GM18867 (cell line): ENCODE data around the gene BAG3.
"Not testable (repeated sequence)": the region's sequence is repeated elsewhere in the genome, so short reads cannot be mapped to it uniquely, and the experiment has no call there.

Experiments used
- ATAC-seq: cut with Tn5 transposase; IDR thresholded peaks from one replicate; pipeline ENCODE4 v1.9.1; 2021; ENCODE audit warnings: mild to moderate bottlenecking, moderate library complexity; ENCODE audit not compliant: unreplicated experiment

The BAG3 gene

DNA sequence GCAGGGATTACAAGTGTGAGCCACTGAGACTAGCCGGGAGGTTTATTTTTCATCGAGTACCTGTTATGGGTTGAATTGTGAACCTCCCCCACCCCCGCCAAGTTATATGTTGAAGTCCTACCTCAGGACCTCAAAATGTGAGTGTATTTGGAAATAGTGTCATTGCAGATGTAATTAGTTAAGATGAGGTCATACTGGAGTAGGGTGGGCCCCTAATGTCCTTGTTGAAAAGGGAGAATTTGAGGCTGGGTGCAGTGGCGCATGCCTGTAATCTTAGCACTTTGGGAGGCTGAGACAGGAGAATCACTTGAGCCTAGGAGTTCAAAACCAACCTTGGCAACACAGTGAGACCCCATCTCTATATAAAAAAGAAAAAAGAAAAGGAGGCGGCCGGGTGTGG, 10.8 kb upstream of the BAG3 start:
- no peak for ATAC-seq

DNA sequence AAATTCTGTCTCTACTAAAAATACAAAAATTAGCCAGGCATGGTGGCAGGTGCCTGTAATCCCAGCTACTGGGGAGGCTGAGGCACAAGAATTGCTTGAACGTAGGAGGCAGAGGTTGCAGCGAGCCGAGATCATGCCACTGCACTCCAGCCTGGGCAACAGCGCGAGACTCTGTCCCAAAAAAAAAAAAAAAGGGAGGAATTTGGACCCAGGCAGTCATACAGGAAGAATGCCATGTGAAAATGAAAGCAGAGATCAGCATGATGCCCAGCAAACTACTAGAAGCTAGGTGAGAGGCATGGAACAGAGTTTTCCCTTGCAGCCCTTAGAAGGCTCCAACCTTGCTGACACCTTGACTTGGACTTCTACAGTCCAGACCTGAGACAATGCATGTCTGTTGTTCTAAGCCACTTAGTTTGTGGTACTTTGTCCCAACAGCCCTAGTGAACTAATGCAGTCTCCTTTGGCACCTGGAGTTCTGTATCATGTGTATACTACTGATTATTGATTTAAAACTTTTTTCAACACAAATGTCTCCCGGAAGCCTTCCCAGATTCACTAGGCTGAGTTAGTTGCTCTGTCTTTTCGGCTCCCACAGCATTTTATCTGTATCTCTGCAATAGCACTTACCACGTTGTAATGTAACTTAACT, 10.2 kb upstream of the BAG3 start:
- no peak for ATAC-seq

DNA sequence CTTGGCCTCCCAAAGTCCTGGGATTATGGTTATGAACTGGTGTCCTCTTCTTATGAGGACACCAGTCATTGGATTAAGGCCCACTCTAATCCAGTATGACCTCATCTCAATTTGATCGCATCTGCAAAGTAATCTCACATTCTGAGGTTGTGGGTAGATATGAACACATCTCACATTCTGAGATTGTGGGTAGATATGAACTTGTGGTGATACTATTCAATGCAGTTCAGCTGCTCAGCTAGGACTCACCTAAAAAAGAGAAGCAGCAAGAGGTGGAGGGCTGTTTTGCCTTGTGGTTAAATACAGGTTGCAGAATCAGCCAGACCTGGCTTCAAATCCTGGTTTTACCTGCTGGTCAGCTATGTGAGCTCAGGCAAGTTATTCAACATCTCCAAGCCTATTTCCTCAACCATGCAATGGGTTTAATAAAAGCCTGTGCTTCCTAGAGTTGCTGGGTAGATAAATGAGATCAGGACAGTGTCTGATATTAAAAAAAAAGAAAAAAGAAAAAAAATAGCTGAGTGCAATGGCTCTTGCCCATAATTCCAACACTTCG, 8.5 kb upstream of the BAG3 start:
- no peak for ATAC-seq

DNA sequence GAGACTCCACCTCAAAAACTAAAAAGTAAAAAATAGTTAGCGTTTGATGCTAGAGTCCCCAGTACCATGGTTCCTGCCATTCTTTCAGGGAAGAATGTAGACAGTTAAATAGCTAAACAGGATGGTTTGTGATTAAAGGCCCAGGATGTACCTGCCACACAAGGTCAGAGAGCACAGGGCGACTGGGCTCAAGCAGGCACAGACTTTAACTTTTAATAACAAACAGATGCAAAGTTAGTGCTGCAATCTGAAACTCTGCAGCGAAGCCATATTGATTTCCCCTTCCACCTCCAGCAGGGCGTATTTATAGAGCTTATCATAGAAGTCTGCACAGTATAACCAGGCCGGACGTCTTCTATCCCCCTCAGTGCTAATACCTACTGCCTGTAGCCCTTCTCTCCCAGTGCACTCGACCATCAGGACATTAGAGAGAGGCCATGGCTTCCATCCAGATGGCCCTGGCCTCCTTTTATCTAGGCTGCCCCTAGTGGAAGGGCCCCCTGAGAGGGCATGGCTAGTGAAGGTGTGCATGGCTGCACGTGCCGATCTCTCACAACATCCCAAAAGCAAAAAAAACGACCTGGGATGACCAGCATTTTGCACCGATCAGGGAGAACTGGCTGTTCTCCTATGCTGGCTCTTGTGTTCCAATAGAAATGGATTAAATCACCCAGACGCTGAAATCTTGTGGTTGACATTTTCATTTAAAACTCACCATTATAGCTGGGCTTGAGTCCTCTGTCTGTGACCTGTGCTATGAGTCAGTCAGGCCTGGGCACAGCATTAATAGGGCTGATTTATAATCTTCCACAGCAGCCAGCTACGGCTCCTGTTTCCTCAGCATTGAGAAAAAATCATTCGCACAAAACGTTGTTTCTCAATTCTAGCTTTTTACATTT, 7.6 kb upstream of the BAG3 start:
- ATAC-seq = no peak

DNA sequence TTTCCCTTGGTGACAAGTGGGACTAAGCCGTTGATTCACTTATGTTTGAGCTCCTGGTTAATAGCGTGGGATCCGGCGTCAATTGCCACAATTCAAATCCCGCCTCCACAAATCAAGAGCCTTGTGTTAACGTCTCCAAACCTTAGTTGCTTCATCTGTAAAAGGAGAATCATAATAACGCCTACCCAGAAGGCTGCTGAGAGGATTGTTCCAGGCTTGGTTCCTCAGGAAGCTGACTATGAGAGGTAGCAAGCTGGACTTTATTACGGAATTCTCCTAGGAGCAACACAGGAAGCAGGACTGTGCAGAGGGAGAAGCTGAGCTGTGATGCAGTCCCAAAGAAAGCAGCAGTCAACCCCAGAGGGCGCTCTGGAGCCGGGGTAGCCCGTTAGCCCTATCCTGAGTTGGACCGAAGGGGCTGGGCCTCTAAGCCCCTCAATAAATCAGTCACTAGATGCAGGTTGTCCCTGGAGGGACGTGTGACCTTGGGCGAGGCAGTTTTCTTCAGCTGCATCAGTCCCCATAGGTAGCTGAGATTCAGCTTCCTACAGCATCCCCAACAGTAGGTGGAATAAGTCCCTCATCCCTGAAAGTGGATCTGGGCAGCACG, 6.9 kb upstream of the BAG3 start:
- ATAC-seq = no peak

DNA sequence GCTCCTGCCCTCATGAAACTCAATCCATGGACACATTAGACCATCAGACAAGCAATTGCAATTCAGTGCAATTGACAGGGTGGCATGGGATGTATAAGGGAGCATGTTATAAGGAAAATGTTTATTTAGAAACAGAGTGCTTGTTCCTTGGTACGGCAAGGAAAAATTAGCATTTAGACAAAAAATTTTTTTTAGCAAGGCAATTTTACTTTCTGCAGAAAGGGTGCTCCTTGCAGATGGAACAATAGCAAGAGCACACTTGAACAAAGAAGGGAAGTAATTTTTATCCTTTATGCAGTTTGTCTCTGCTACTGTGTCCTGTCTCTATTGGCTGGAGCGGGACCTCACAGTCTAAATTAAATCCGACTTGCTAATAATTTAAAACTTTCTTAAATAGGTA, 6.2 kb upstream of the BAG3 start:
- no peak for ATAC-seq

DNA sequence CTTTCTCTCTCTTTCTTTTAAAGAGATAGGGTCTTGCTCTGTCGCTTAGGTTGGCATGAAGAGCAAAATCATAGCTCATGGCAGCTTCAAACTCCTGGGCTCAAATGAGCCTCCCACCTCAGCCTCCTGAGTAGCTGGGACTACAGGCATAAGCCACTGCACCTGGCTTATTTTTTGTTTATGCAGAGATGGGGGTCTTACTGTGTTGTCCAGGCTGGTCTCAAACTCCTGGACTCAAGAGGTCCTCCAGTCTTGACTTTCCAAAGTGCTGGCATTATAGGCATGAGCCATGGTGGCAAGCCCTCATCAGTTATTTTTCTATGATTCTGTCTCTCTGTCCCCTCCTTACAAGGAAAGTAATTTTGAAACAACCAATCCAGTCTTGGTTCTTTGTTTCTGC, 1.1 kb upstream of the BAG3 start:
- ATAC-seq = no peak

DNA sequence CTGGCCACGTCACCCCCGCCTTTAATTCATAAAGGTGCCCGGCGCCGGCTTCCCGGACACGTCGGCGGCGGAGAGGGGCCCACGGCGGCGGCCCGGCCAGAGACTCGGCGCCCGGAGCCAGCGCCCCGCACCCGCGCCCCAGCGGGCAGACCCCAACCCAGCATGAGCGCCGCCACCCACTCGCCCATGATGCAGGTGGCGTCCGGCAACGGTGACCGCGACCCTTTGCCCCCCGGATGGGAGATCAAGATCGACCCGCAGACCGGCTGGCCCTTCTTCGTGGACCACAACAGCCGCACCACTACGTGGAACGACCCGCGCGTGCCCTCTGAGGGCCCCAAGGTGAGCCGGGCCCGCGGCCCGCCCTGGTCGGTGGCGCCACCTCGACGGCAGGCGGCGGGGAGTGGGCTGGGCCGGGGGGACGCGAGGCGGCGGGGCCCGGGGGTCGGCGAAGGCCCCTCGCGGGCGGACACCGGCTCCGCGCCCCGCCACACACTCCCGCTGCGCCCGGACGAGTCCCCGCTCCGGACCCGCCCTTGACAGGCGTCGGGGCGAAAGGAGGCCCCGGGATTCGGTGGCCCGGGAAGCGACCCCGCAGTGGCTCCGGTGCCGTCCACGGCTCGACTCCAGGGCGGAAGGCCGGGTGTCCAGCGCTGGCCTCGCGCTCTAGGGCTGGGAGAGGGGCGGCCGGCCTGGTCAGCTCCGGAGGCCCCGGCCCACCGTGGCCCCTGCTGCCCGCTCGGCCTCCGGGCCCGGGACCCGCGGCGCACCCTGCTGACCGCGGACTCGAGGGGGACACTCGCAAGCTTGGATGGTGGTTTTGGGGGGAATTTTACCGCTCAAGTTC, 557 bp downstream of the BAG3 start:
- ATAC-seq = peak; percentile 15

DNA sequence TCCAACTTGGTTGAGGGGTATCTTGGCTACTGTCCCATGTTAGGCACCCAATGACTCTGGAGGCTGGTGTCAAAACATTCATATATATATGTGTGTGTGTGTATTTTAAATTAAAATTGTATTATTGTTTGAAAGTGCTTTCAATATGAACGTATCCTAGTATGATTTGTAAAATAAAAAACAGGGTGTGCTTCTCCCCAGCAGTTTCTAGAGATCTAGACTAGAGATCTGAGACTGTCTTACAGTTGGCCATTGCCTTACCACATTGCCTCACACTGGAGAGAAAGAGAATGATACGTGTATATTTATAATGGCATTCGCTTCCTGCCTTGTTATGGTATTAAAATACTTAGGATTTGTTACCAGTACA, 1.2 kb downstream of the BAG3 start:
- peak; percentile 40 for ATAC-seq

DNA sequence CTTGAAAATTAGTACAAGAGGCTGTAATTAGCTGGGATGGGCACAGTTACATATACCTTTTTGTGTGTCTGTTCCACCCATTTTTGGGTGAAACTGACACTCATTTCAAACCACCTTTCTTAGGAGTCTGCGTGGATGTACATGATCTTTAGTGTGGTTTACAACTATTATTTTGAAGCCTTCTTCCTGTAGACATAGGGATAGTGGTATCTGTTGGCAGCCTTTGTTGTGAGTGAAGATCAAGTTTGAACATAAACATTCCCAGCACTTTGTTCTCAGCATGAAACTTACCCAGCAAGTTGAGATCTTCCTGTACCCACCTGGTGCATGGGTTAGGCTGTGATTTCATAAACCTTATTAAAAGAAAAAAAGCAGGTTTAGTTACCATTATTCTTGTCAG, 2.0 kb downstream of the BAG3 start:
- ATAC-seq = no peak

DNA sequence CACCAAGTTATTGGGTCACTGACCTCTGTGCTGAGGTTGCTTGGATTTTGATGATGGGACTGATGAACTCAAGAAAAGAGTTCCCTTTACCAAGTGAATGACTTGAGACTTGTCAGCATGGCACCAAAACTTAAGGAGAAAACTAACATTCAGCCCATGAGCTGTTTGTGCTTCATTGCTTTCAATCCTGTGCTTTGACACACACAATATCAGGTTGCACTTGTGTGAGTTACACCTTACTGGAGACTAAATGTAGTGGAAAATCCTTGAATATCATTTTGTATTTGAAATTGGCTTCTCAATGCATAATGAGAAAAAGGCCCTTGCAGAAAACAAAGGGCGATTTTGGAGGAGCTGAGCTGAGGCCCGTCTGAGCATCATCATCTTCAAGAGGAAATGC, 2.7 kb downstream of the BAG3 start:
- ATAC-seq = no peak

DNA sequence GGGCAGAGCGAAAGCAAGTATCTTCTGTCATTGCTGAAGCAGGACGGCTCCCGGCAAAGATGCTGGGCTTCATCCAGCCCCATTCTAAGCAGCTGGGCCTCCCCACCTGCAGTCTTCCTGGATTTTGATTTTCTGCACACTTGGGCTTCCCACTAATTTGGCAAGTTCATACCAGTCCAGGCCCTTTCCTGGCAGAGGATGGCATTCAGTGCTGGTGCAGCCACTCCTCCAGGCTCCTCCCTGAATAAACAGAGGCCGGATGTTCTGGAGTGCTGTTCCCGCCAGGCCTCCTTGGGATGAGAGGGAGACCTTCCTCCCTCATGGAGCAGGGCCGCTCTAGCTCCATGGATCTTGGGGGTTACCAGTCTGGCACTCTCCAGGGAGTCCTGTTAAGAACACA, 3.4 kb downstream of the BAG3 start:
- no peak for ATAC-seq

DNA sequence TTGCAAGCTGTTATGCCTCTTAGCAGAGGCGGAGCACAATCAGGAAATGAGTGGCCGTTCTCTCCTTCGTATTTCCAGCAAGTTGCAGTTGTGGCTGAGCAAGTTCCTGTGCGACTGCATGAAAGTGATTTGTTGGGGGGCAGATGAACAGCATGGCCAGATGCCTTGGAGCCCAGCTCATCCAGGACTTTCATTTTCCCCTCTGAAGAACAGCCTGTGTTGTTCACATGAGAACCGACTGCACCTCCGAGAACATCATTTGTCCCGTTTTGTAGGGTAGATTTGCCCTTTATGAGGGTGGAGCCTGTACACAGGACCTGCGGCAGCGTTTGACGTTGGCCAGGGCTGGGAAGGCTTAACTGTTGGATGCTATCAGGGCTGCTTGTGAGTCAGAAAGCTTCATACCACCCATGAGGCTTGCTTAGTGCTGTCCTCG, 4.4 kb downstream of the BAG3 start:
- no peak for ATAC-seq

DNA sequence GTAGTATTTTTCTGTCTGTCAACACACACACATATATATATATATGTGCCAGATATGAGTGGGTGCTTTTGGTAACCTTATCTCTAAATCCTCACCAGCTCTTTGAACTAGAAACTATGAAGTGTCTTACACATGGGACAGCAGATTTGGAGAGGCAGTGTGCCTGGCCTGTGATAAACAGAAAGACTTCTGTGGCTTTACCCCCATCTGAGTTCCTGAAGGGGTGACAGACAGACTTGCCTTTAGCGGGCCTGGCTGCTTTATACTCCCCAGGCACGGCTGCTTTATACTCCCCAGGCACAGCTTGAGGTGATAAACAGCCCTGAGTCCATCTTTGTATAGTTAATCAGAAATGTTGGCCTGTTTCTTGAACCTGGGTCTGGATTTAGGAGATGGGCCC, 5.6 kb downstream of the BAG3 start:
- no peak for ATAC-seq

DNA sequence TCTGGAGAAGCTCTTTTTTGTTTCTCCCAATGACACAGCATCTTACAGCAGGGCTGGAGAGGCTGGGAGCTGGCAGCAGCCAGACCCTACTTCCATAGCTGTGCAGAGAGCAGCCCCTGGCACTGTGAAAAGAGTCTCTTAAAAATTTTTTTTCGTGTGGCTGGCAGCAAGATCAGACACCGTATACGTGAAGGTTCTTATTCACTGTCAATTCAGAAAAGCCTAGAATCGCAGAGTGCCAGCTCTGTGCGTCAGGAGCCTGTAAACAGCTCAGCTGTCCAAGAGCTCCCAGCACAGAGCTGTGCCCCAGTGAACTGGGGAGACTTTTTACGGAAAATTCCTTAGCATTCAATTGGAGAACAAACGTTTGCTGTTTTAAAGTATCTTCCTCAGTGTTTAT, 6.5 kb downstream of the BAG3 start:
- no peak for ATAC-seq

DNA sequence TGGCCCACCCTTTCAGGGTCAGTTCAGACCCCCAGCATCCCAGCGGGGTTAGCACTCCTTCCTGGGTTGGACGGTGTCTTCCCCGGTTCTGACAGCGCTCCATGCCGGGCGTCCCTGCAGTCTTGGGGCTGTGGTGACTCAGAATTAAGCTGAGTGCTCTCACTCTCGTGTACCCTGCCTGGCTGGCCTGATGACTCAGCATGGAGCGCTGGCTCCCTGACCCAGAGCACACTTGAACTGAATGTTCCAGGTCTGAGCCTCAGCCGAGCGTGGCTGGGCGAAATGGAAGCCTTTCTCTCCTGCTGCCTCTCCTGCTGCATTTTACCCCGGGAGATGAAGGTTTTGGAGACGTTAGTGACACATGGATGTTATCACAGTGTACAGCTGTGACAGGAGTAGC, 7.1 kb downstream of the BAG3 start:
- ATAC-seq = no peak

DNA sequence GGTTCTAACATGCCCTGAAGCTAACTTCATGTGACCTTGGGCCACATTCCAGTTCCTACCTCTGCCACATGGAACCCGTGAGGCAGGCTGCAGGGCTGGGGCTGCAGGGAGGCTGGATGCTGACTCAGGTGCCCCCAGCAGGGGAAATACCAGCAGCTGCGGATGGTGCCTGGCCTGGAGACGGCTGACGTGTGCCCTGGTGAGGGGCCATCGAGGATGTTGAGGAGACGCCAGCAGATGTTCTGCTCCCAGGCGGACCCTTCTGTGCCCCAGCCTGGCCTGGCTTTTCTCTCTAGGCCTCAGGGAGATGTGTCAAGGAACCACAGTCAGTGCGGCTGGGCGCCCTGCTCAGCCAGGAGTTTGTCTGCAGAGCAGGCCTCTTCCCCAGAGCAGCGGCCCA, 8.8 kb downstream of the BAG3 start:
- no peak for ATAC-seq

DNA sequence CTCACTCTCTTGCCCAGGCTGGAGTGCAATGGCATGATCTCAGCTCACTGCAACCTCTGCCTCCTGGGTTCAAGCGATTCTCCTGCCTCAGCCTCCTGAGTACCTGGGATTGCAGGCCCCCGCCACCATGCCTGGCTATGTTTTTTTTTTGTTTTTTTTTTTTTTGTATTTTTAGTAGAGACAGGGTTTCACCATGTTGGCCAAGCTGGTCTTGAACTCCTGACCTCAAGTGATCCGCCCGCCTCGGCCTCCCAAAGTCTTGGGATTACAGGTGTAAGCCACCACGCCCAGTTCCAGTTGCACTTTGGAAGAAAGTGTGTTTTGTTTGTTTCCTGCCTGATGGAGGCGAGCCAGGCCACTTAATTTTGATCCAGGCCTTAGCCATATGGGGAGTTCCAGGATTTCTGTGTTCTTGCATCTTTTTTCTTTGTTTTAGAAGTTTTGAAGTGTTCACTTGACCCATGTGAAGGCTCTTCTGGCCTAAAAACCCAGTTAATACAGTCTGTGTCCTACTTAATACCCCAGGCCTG, 11.0 kb downstream of the BAG3 start:
- ATAC-seq = not testable (repeated sequence)

DNA sequence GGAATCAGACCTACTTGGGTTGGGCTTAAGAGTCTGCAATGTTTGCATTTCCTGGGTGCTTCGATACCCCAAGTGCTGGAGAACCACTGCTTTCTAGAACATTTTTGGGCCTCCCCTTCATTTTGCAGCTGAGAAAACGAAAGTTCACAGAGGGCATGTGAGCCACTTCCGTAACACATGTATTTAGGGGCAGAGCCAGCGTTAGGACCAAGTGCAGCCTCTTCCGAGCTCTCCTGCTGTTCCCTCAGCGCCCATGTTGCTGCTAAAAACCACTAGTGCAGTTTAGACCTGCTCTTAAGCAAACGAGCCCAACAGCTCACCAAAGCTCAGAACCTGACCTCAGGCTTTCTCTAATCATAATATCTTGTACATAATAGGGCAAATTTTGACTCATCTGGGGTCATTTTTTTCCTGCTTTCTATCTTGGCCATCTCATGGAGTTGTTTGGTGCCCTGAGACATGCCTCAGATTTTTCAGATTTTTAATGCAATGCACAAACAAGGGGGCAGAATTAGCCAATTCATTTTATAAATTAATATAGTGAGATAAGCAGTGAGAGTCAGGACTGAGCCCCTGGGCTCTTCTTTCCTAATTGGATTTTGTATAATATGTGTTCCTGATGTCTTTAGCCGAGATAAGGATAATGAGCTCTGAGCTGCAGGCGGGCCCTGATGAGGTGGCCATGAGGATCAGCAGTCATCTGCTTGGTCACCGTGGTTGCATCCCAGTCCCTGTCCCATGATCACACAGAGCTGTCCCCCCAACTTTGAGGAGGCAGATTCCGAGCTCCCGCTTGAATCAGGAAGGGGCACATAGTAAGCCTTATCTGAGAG, 12.9 kb downstream of the BAG3 start:
- peak; percentile 90 for ATAC-seq
